Measurements from ENCODE around the gene HELT. TPM values are rescaled to one million over a fixed set of nuclear protein-coding genes. Genes with fewer than 3 reads are reported as not detected.

Gene HELT
- total RNA-seq, 1 experiment from 2014 or later, result not detected

DNA sequence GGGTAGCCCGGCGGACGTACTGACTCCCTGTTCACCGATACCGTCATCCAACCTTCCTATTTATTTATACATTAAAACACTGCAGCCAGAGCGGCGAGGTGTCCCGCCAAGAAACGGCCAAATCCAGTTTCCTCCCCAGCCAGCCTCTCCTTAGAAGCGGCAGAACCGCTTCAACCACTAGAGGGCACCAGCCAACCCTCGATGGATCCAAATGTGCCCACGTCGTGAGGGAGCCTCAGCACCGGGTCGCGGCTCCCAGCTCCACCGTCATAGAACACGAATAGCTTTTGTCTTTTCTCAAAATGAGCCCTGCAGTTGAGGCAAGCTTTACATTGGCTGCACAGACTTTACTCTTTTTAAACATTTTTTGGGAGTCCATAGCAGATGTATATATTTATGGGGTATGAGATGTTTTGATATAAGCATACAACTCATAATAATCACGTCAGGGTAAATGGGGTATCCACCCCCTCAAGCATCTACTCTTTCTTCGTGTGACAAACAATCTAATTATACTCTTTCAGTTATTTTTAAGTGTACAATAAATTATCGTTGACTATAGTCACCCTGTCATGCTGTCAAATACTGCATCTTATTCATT, 13.0 kb upstream of the HELT start:
- Mint-ChIP-seq H3K9me3 (ENCODE audit: low read depth, unreplicated experiment) (peaks cover 3% of the 10 kb centered on the region), H3K4me1 (ENCODE audit: low read depth, unreplicated experiment) (peaks cover 16% of the 10 kb centered on the region), H3K36me3 (ENCODE audit: insufficient read depth, unreplicated experiment) (peaks cover 6% of the 10 kb centered on the region), H3K27ac (ENCODE audit: unreplicated experiment) (no peak overlapping the region), H3K4me3 (ENCODE audit: low read depth, unreplicated experiment) (peak overlapping the region; percentile 67), H3K27me3 (ENCODE audit: unreplicated experiment) (peaks cover 43% of the 10 kb centered on the region)
- CTCF ChIA-PET, result interaction anchor here (0.7 to 1.3 kb wide), 4 partner anchors 10 to 178 kb away, joined by 3 to 4 read pairs (median 4); no protein-coding TSS in a partner anchor
- intact Hi-C loops (cut with micrococcal nuclease; ENCODE audit: unreplicated experiment), result no loop called here
- DNase-seq, result peak; percentile 81
- BruUV-seq (replicated peaks), result no TSS peak
- TF ChIP-seq, protein P1, sequence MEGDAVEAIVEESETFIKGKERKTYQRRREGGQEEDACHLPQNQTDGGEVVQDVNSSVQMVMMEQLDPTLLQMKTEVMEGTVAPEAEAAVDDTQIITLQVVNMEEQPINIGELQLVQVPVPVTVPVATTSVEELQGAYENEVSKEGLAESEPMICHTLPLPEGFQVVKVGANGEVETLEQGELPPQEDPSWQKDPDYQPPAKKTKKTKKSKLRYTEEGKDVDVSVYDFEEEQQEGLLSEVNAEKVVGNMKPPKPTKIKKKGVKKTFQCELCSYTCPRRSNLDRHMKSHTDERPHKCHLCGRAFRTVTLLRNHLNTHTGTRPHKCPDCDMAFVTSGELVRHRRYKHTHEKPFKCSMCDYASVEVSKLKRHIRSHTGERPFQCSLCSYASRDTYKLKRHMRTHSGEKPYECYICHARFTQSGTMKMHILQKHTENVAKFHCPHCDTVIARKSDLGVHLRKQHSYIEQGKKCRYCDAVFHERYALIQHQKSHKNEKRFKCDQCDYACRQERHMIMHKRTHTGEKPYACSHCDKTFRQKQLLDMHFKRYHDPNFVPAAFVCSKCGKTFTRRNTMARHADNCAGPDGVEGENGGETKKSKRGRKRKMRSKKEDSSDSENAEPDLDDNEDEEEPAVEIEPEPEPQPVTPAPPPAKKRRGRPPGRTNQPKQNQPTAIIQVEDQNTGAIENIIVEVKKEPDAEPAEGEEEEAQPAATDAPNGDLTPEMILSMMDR (IDR thresholded peaks at IDR 0.05; ENCODE audit: unreplicated experiment), result peak; percentile 53

DNA sequence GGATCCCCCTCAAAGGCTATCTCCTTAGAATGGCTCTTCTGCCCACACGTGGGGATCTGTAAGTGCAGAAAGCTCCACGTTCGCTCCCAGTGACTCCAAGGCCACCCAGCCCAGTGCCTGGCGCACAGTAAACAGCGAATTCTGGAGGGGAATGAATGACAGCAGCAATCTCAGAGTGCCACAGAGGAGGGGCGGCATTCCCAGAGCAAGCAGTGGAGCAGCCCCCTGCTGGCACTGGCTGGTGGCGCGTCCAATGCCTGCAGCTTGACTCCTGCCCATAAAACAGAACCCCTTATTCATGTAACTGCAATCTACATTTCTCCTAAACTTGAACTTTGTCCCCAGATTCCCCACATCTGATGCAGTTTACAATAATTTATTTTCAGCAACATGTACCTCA, 6.9 kb upstream of the HELT start:
- Mint-ChIP-seq H3K27me3 (ENCODE audit: unreplicated experiment) (peaks cover 82% of the 10 kb centered on the region), H3K27ac (ENCODE audit: unreplicated experiment) (no peak overlapping the region), H3K36me3 (ENCODE audit: insufficient read depth, unreplicated experiment) (no peaks in the 10 kb centered on the region), H3K4me1 (ENCODE audit: low read depth, unreplicated experiment) (no peaks in the 10 kb centered on the region), H3K9me3 (ENCODE audit: low read depth, unreplicated experiment) (peaks cover 3% of the 10 kb centered on the region), H3K4me3 (ENCODE audit: low read depth, unreplicated experiment) (no peak overlapping the region)
- DNase-seq, result peak; percentile 61
- no TSS peak for BruUV-seq (replicated peaks)
- CTCF ChIA-PET, result interaction anchor here (0.5 to 1.1 kb wide), 2 partner anchors 266 to 775 kb away, joined by 4 to 6 read pairs; no protein-coding TSS in a partner anchor
- intact Hi-C loops (cut with micrococcal nuclease; ENCODE audit: unreplicated experiment), result no loop called here
- TF ChIP-seq, protein P1 (IDR thresholded peaks at IDR 0.05; ENCODE audit: unreplicated experiment), result peak; percentile 57

DNA sequence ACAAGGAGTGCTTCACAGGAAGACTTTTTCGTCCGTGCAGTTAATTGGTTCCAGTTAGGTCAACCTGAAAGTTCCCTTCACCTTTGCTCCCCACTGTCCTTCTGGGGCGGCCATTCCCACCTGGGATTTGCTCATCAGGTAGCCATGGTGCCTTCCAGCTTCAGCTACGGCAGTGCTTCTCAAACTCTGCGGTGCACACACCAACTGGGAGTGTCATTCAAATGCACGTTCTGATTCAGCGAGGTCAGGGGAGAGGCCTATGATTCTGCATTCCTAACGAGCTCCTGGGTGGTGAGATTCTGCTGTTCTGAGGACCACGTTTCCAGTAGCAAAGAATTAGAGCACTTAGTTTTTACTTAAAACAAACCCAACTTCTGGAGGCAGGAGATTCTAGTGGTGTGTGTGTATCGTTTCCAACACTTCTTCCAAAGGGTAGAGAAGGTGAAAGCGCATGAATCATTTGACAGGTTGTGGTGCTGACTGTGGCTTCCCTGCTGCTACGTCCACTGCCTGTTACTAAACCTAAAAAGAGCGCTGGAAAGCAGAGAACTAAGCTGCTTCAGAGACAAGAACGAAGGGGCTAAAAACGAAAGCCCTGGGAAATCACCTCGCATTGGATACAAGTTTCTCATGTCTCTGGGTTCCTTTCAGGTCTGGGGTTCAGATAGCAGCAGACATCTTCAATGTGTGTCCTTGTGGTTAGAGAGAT, 4.7 kb upstream of the HELT start:
- H3K27ac Mint-ChIP-seq (ENCODE audit: unreplicated experiment), result no peak overlapping the region
- H3K36me3 Mint-ChIP-seq (ENCODE audit: insufficient read depth, unreplicated experiment), result peaks cover 3% of the 10 kb centered on the region
- H3K4me1 Mint-ChIP-seq (ENCODE audit: low read depth, unreplicated experiment), result peaks cover 10% of the 10 kb centered on the region
- H3K27me3 Mint-ChIP-seq (ENCODE audit: unreplicated experiment), result peaks cover 92% of the 10 kb centered on the region
- DNase-seq, result no peak
- intact Hi-C loops (cut with micrococcal nuclease; ENCODE audit: unreplicated experiment), result no loop called here
- CTCF ChIA-PET, result no interaction called here
- H3K9me3 Mint-ChIP-seq (ENCODE audit: low read depth, unreplicated experiment), result no peaks in the 10 kb centered on the region
- TF ChIP-seq, protein P1 (IDR thresholded peaks at IDR 0.05; ENCODE audit: unreplicated experiment), result no peak
- no peak overlapping the region for H3K4me3 Mint-ChIP-seq (ENCODE audit: low read depth, unreplicated experiment)
- BruUV-seq (replicated peaks), result no TSS peak

DNA sequence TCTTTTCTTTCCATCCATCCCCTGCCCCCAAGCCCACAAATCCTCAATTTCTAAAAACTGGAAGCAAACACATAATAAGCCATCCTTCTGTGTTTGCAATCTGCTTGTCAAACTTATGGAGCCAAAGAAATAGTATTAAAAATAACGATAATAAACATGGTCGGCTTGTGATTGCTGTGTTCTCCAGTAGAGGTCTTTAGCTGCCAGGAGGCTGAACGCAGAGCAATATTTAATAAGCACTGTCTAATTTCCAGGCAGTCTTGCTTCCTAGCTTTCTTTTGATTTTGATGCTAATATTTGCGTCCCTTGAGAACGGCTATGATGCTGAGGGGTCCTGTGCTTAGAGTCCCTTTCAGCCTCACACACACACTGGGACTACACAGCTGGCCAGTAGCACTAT, 3.2 kb upstream of the HELT start:
- Mint-ChIP-seq H3K4me1 (ENCODE audit: low read depth, unreplicated experiment) (peaks cover 15% of the 10 kb centered on the region), H3K27ac (ENCODE audit: unreplicated experiment) (no peak overlapping the region), H3K4me3 (ENCODE audit: low read depth, unreplicated experiment) (no peak overlapping the region), H3K27me3 (ENCODE audit: unreplicated experiment) (peaks cover 86% of the 10 kb centered on the region), H3K9me3 (ENCODE audit: low read depth, unreplicated experiment) (no peaks in the 10 kb centered on the region), H3K36me3 (ENCODE audit: insufficient read depth, unreplicated experiment) (peaks cover 10% of the 10 kb centered on the region)
- TF ChIP-seq, protein P1 (IDR thresholded peaks at IDR 0.05; ENCODE audit: unreplicated experiment), result no peak
- CTCF ChIA-PET, result interaction anchor here (0.9 kb wide), 1 partner anchor 11 kb away, joined by 4 read pairs; no protein-coding TSS in a partner anchor
- intact Hi-C loops (cut with micrococcal nuclease; ENCODE audit: unreplicated experiment), result no loop called here
- no TSS peak for BruUV-seq (replicated peaks)
- no peak for DNase-seq

All from Calu3 (cell line).